CD4-positive, alpha-beta memory T cell (primary cell): ENCODE data around the gene FBXO21. TPM values are rescaled to one million over a fixed set of nuclear protein-coding genes. Genes with fewer than 3 reads are reported as not detected.

Source experiments
- CTCF ChIA-PET: fragments of 350-600 bp; sonication (Branson Sonifier 250); formaldehyde crosslinking; loops from one replicate; lab custom pipeline; 2021; ENCODE audit warnings: inconsistent platforms; ENCODE audit not compliant: partially characterized antibody; lab: Charles Lee
- POLR2A ChIA-PET: fragments of 350-600 bp; sonication (Branson Sonifier 250); formaldehyde crosslinking; loops from one replicate; lab custom pipeline; 2021; ENCODE audit not compliant: partially characterized antibody; lab: Charles Lee
- DNase-seq, 5 donors: peaks; one replicate each; pipeline versions ENCODE4 v3.0.0 to v3.0.0-alpha.2; 2020 to 2022; ENCODE audit warnings: mixed read lengths in 1 of 5
- H3K27ac ChIP-seq: one replicate; pipeline ENCODE4 v1.7.0; 2013; ENCODE audit warnings: low read depth, low read length
- H3K27me3 ChIP-seq: 2 replicates; pipeline ENCODE4 v1.7.0; 2013; ENCODE audit warnings: mild to moderate bottlenecking, low read length, moderate library complexity; ENCODE audit not compliant: insufficient read depth
- H3K36me3 ChIP-seq: 2 replicates; pipeline ENCODE4 v1.7.0; 2013; ENCODE audit warnings: mild to moderate bottlenecking, low read length, moderate library complexity; ENCODE audit not compliant: insufficient read depth
- H3K4me1 ChIP-seq: 2 replicates; pipeline ENCODE4 v1.7.0; 2013; ENCODE audit warnings: mild to moderate bottlenecking, low read length, moderate library complexity; ENCODE audit not compliant: insufficient read depth
- H3K4me3 ChIP-seq, 2 donors: one replicate each; pipeline ENCODE4 v1.7.0; 2013; ENCODE audit warnings: low read length in 2 of 2, mild to moderate bottlenecking in 1 of 2
- H3K9me3 ChIP-seq, 2 donors: one replicate each; pipeline ENCODE4 v1.7.0; 2013; ENCODE audit warnings: low read length in 2 of 2, control low read depth in 1 of 2; ENCODE audit not compliant: control insufficient read depth in 1 of 2
- H3K27ac Mint-ChIP-seq, 7 donors: one replicate each; pipeline ENCODE4 v1.8.0; 2020 to 2021; ENCODE audit warnings: mixed read lengths in 7 of 7, mild to moderate bottlenecking in 6 of 7, inconsistent platforms in 3 of 7, moderate library complexity in 3 of 7
- H3K27me3 Mint-ChIP-seq, 2 donors: one replicate each; pipeline ENCODE4 v1.8.0; 2020 to 2021; ENCODE audit warnings: mixed read lengths in 2 of 2
- H3K36me3 Mint-ChIP-seq, 2 donors: one replicate each; pipeline ENCODE4 v1.8.0; 2020 to 2021; ENCODE audit warnings: mixed read lengths in 2 of 2, inconsistent platforms in 1 of 2, mild to moderate bottlenecking in 1 of 2
- H3K4me1 Mint-ChIP-seq, 4 donors: one replicate each; pipeline ENCODE4 v1.8.0; 2020 to 2021; ENCODE audit warnings: mixed read lengths in 4 of 4, mild to moderate bottlenecking in 1 of 4
- H3K4me3 Mint-ChIP-seq, 8 donors: one replicate each; pipeline ENCODE4 v1.8.0; 2020 to 2021; ENCODE audit warnings: mixed read lengths in 8 of 8, mild to moderate bottlenecking in 7 of 8, moderate library complexity in 6 of 8, inconsistent platforms in 3 of 8
- H3K9me3 Mint-ChIP-seq, 8 donors: one replicate each; pipeline ENCODE4 v1.8.0; 2020 to 2021; ENCODE audit warnings: mixed read lengths in 8 of 8, mild to moderate bottlenecking in 5 of 8, inconsistent platforms in 3 of 8, moderate library complexity in 1 of 8
- intact Hi-C: fragments of 100-400 bp; cut with micrococcal nuclease; formaldehyde crosslinking; loops from one replicate; pipeline ENCODE4 v1.15.1; 2023
- polyA plus RNA-seq, 2 donors: library from polyadenylated mRNA; unstranded; fragments of 300-500 nt; fragmentation: Illumina TruSeq; gene quantifications; one replicate each; pipeline ENCODE4 v1.2.3, GENCODE V29; 2021
- total RNA-seq, 2 experiments: library from RNA; stranded (reverse); gene quantifications; one replicate each; pipeline ENCODE4 v1.2.3, GENCODE V29; 2021

FBXO21 gene, protein sequence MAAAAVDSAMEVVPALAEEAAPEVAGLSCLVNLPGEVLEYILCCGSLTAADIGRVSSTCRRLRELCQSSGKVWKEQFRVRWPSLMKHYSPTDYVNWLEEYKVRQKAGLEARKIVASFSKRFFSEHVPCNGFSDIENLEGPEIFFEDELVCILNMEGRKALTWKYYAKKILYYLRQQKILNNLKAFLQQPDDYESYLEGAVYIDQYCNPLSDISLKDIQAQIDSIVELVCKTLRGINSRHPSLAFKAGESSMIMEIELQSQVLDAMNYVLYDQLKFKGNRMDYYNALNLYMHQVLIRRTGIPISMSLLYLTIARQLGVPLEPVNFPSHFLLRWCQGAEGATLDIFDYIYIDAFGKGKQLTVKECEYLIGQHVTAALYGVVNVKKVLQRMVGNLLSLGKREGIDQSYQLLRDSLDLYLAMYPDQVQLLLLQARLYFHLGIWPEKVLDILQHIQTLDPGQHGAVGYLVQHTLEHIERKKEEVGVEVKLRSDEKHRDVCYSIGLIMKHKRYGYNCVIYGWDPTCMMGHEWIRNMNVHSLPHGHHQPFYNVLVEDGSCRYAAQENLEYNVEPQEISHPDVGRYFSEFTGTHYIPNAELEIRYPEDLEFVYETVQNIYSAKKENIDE
- total RNA-seq (10 to 100 TPM; 41.9 to 47.8 TPM), polyA plus RNA-seq (10 to 100 TPM; 52.0 to 61.4 TPM)

DNA sequence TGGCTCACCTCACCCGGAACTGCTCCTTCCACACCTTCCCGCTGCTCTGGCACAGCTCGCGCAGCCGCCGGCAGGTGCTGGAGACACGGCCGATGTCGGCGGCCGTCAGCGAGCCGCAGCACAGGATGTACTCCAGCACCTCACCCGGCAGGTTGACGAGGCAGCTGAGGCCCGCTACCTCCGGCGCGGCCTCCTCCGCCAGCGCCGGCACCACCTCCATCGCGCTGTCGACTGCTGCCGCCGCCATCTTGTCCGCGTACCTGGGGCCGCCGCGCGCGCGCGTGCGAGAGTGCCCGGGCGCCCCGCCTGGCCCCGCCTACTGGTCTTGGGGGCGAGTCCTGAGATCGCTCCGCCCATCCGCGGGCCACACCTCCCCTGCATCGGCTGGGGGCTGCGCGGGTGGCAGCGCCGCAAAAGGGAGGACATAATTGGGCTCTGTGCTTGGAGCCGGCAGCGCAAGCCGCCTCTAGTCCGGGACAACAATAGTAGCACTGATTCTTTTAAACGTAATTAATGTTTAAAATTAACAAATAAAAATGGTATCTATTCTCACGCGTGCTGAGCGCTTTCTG, at the start of gene FBXO21:
TSS of gene FBXO21 (minus strand) at position 261 of the 572 bp plus-strand sequence. CDS start at position 247, 14 bp downstream.
- Mint-ChIP-seq H3K4me1 (peaks cover 19 to 50% (median 29%) of the 10 kb centered on the region in 4 donors), H3K9me3 (peaks cover 0 to 3% (median 0%) of the 10 kb centered on the region in 8 donors), H3K27ac (peak within 1 kb of the TSS; percentile 89 to 97 (median 95)), H3K4me3 (peak within 1 kb of the TSS; percentile 94 to 99 (median 96)), H3K36me3 (peaks cover 10 to 26% of the 10 kb centered on the region in 2 donors), H3K27me3 (no peaks in the 10 kb centered on the region)
- no peaks in the 10 kb centered on the region for H3K36me3 ChIP-seq
- DNase-seq, result peak; percentile 92 to 96 (median 93)
- H3K27me3 ChIP-seq, result no peaks in the 10 kb centered on the region
- H3K4me1 ChIP-seq, result peaks cover 26% of the 10 kb centered on the region
- CTCF ChIA-PET, result no interaction called here
- H3K4me3 ChIP-seq, result peak within 1 kb of the TSS; percentile 66 to 81
- POLR2A ChIA-PET, result interaction anchor here (1.2 kb wide), 1 partner anchor 452 kb away, joined by 3 read pairs; the partner anchor contains the start of genes RNFT2 and SPRING1
- H3K27ac ChIP-seq, result peak within 1 kb of the TSS; percentile 67
- no peaks in the 10 kb centered on the region for H3K9me3 ChIP-seq
- intact Hi-C loops, result loop anchor here (1.0 to 5.0 kb wide), 3 partner anchors 371 to 1187 kb away; partner anchors contain the start of genes RNFT2, SPRING1 and SUDS3

DNA sequence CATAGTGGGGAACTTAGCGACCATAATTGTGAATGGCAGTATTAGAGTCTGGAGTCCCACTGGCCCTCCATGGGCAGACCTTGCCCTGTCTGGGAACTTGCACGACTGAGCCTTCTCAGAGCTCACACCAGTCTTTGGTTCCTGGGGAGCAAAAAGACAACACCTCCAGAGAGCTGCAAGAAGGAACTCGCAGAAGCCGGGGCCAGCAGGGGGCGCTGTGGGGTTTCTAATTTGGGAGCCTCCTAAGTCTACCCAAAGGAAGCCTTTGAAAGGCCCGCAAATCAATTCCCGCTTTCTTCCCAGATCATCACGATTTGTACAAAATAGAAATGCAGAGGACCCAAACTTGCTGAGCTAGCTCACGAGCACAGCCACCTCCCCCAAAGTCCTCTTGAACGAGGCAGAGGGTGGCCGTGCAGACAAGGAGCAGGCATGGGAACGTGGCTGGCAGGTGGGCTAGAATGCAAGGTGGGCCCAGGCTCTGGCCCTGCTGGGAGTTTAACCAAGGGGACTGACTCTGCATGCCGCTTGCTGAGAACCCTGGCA, 46.3 kb upstream of the FBXO21 start:
- ChIA-PET POLR2A (no interaction called here), CTCF (interaction anchor here (0.7 to 2.7 kb wide), 11 partner anchors 7 to 614 kb away, joined by 3 to 19 read pairs (median 3); no protein-coding TSS in a partner anchor)
- H3K4me1 ChIP-seq, result no peaks in the 10 kb centered on the region
- no peak overlapping the region for H3K4me3 ChIP-seq
- no peaks in the 10 kb centered on the region for H3K9me3 ChIP-seq
- Mint-ChIP-seq H3K4me1 (peaks cover 0 to 4% (median 0%) of the 10 kb centered on the region in 4 donors), H3K27ac (no peak overlapping the region), H3K4me3 (peak overlapping the region in 1 of 8 donors; percentile 29), H3K9me3 (no peaks in the 10 kb centered on the region), H3K27me3 (peaks cover 10 to 12% of the 10 kb centered on the region in 2 donors), H3K36me3 (no peaks in the 10 kb centered on the region)
- intact Hi-C loops, result no loop called here
- H3K27ac ChIP-seq, result no peak overlapping the region
- H3K27me3 ChIP-seq, result no peaks in the 10 kb centered on the region
- peak; percentile 39 to 56 (median 43) for DNase-seq
- H3K36me3 ChIP-seq, result no peaks in the 10 kb centered on the region

DNA sequence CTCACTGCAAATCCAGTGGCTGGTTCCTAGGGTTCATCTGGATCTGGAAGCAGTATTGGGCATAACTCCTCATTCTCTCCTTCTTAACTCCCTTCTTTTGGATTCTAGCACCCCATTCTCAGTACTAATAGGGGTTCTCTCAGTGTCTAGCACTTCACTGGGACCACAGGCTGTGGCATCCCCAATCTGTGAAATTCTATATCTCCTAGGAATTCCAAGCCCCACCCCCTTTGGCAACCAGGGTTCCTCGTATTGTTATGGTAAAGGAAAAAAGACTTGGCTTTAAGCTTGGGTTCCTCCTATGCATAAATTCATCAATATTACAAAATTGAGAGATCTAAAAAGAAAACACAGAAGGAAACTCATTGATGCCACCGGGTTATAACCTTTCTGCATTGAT, 45.0 kb upstream of the FBXO21 start:
- H3K27ac Mint-ChIP-seq, result no peak overlapping the region
- Histone ChIP-seq H3K27me3 (no peaks in the 10 kb centered on the region), H3K27ac (no peak overlapping the region), H3K4me3 (no peak overlapping the region), H3K4me1 (no peaks in the 10 kb centered on the region), H3K9me3 (no peaks in the 10 kb centered on the region), H3K36me3 (no peaks in the 10 kb centered on the region)
- no peaks in the 10 kb centered on the region for H3K36me3 Mint-ChIP-seq
- H3K4me1 Mint-ChIP-seq, result peaks cover 0 to 4% (median 0%) of the 10 kb centered on the region in 4 donors
- H3K27me3 Mint-ChIP-seq, result peaks cover 12 to 15% of the 10 kb centered on the region in 2 donors
- H3K4me3 Mint-ChIP-seq, result no peak overlapping the region
- POLR2A ChIA-PET, result no interaction called here
- no peak for DNase-seq
- CTCF ChIA-PET, result interaction anchor here (1.1 to 2.7 kb wide), 5 partner anchors 9 to 602 kb away, joined by 3 to 19 read pairs (median 3); no protein-coding TSS in a partner anchor
- intact Hi-C loops, result no loop called here
- no peaks in the 10 kb centered on the region for H3K9me3 Mint-ChIP-seq

DNA sequence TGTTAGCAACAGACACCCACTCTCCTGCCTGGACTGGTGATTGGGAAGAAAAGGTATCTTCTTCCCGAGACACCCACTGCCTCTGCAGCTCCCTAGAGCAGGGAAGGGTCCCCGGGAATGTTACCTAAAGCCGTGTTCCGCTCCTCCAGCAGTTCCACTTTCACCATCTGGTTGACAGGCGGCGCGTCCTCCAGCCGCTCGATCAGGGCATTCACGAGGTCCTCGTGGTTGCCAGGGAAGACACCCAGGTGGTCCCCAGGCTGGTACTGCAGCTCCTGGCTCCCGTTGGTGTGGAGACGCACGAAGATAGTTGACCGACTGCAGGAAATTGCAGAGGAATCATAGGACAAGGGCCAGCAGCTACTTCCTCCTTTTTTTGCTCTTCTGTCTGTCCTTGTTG, 44.2 kb upstream of the FBXO21 start:
- Histone ChIP-seq H3K9me3 (no peaks in the 10 kb centered on the region), H3K27me3 (no peaks in the 10 kb centered on the region), H3K27ac (no peak overlapping the region), H3K36me3 (no peaks in the 10 kb centered on the region), H3K4me3 (no peak overlapping the region), H3K4me1 (no peaks in the 10 kb centered on the region)
- DNase-seq, result no peak
- ChIA-PET POLR2A (no interaction called here), CTCF (interaction anchor here (1.1 to 2.3 kb wide), 4 partner anchors 9 to 22 kb away, joined by 3 to 11 read pairs (median 4); no protein-coding TSS in a partner anchor)
- peaks cover 12 to 15% of the 10 kb centered on the region in 2 donors for H3K27me3 Mint-ChIP-seq
- H3K4me3 Mint-ChIP-seq, result no peak overlapping the region
- intact Hi-C loops, result no loop called here
- no peak overlapping the region for H3K27ac Mint-ChIP-seq
- no peaks in the 10 kb centered on the region for H3K9me3 Mint-ChIP-seq
- H3K4me1 Mint-ChIP-seq, result peaks cover 0 to 4% (median 0%) of the 10 kb centered on the region in 4 donors
- no peaks in the 10 kb centered on the region for H3K36me3 Mint-ChIP-seq

DNA sequence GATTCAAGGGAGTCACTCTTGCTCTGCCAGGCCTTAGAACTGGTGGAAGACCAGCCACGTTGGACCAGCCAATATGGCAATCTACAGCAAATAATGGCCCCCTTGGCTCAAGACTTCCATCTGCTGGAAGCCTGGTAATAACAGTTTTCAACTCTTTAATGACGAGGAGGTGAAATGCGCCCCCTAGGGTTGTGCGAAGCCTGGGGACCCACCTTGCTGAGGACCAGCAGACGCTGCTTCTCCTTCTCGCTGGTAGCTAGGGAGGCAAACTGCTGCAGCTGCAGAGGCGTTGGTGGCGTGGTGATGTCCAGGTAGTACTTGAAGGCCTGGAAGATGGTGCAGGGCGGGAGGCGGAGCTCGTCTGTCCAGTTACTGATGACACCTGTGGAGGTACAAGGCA, 41.5 kb upstream of the FBXO21 start:
- peaks cover 16 to 23% of the 10 kb centered on the region in 2 donors for H3K27me3 Mint-ChIP-seq
- intact Hi-C loops, result no loop called here
- no peak for DNase-seq
- H3K27ac Mint-ChIP-seq, result no peak overlapping the region
- Histone ChIP-seq H3K9me3 (no peaks in the 10 kb centered on the region), H3K27ac (no peak overlapping the region), H3K27me3 (no peaks in the 10 kb centered on the region), H3K36me3 (no peaks in the 10 kb centered on the region), H3K4me1 (no peaks in the 10 kb centered on the region), H3K4me3 (no peak overlapping the region)
- ChIA-PET CTCF (interaction anchor here (1.4 kb wide), 1 partner anchor 12 kb away, joined by 3 read pairs; no protein-coding TSS in a partner anchor), POLR2A (no interaction called here)
- H3K4me3 Mint-ChIP-seq, result no peak overlapping the region
- H3K4me1 Mint-ChIP-seq, result peaks cover 0 to 4% (median 0%) of the 10 kb centered on the region in 4 donors
- H3K36me3 Mint-ChIP-seq, result no peaks in the 10 kb centered on the region
- no peaks in the 10 kb centered on the region for H3K9me3 Mint-ChIP-seq

DNA sequence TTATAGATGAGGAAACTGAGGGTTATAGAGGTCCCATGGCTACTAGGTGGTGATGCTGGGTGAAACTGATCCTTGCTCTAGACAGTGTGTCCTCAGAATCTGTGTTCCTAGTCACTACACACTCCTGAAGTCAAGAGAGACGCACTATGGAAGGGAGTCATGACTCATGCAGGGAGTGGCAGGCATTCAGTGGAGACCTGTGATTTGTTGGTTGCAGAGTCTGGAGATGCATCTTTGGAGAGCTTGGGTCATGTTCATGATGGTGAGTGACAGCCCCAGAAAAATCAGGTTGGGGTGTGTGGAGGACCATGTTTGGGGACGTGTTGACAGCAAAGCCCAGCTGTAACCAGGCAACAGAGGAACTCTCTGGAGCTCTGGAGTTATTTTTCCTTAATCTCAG, 38.0 kb upstream of the FBXO21 start:
- H3K27me3 Mint-ChIP-seq, result peaks cover 10 to 23% of the 10 kb centered on the region in 2 donors
- CTCF ChIA-PET, result interaction anchor here (1.8 kb wide), 1 partner anchor 8 kb away, joined by 8 read pairs; no protein-coding TSS in a partner anchor
- no peak overlapping the region for H3K27ac Mint-ChIP-seq
- H3K4me3 ChIP-seq, result no peak overlapping the region
- H3K9me3 ChIP-seq, result no peaks in the 10 kb centered on the region
- no peaks in the 10 kb centered on the region for H3K9me3 Mint-ChIP-seq
- no peak overlapping the region for H3K27ac ChIP-seq
- H3K36me3 ChIP-seq, result no peaks in the 10 kb centered on the region
- H3K4me3 Mint-ChIP-seq, result no peak overlapping the region
- no peaks in the 10 kb centered on the region for H3K36me3 Mint-ChIP-seq
- intact Hi-C loops, result no loop called here
- no peaks in the 10 kb centered on the region for H3K4me1 Mint-ChIP-seq
- no peaks in the 10 kb centered on the region for H3K4me1 ChIP-seq
- POLR2A ChIA-PET, result no interaction called here
- H3K27me3 ChIP-seq, result no peaks in the 10 kb centered on the region
- DNase-seq, result no peak
